SU-DHL-6 (cell line): ENCODE measurements around the gene HTR4.

Source experiments
- H2AFZ ChIP-seq: fragments of 200-600 bp; sonication (generic); 2 replicates; pipeline ENCODE4 v1.6.1; 2014; ENCODE audit warnings: low read depth, mild to moderate bottlenecking, moderate library complexity, mixed read lengths, antibody characterized with exemption, low read length; ENCODE audit not compliant: severe bottlenecking
- H3F3A ChIP-seq: fragments of 200-600 bp; shearing (Covaris generic); 2 replicates; pipeline ENCODE4 v1.6.0; 2016; ENCODE audit warnings: antibody characterized with exemption, mild to moderate bottlenecking; ENCODE audit not compliant: insufficient read depth
- H3K27ac ChIP-seq: fragments of 200-600 bp; sonication (generic); 2 replicates; pipeline ENCODE4 v1.5.1; 2016; ENCODE audit warnings: low read depth, mild to moderate bottlenecking, low read length, moderate library complexity, mixed read lengths
- H3K27me3 ChIP-seq: fragments of 200-600 bp; sonication (generic), shearing (Covaris generic); 2 replicates; pipeline ENCODE4 v1.6.0; 2014; ENCODE audit warnings: mild to moderate bottlenecking, low read length
- H3K36me3 ChIP-seq: fragments of 200-600 bp; sonication (generic); 2 replicates; pipeline ENCODE4 v1.6.1; 2014; ENCODE audit warnings: mild to moderate bottlenecking, low read length, mixed read lengths
- H3K4me2 ChIP-seq: fragments of 300-600, 200-600 bp; shearing (Covaris generic), sonication (generic); 2 replicates; pipeline ENCODE4 v1.6.0; 2014; ENCODE audit warnings: low read length, low read depth, mild to moderate bottlenecking; ENCODE audit not compliant: poor library complexity, severe bottlenecking
- H3K4me3 ChIP-seq: fragments of 200-600 bp; sonication (generic); 2 replicates; pipeline ENCODE4 v1.5.1; 2014; ENCODE audit warnings: antibody characterized with exemption, low read length, mild to moderate bottlenecking, mixed read lengths; ENCODE audit not compliant: insufficient read depth, poor library complexity, severe bottlenecking
- H3K79me2 ChIP-seq: fragments of 200-600 bp; sonication (generic); 2 replicates; pipeline ENCODE4 v1.6.1; 2014; ENCODE audit warnings: mild to moderate bottlenecking, low read length, moderate library complexity; ENCODE audit not compliant: insufficient read depth
- H3K9ac ChIP-seq: fragments of 200-600 bp; sonication (generic); 2 replicates; pipeline ENCODE4 v1.7.0; 2014; ENCODE audit warnings: mild to moderate bottlenecking, low read length
- H3K9me2 ChIP-seq: fragments of 200-600 bp; sonication (generic); replicated peaks from 2 replicates; pipeline ENCODE4 v1.6.1; 2014; ENCODE audit warnings: low read length; ENCODE audit not compliant: insufficient read depth
- H3K9me3 ChIP-seq: fragments of 200-600 bp; sonication (generic); 2 replicates; pipeline ENCODE4 v1.6.1; 2014; ENCODE audit warnings: low read length, mixed read lengths; ENCODE audit not compliant: insufficient read depth
- H4K20me1 ChIP-seq: fragments of 200-600 bp; sonication (generic); 2 replicates; pipeline ENCODE4 v1.6.1; 2014; ENCODE audit warnings: low read depth, mild to moderate bottlenecking, antibody characterized with exemption, low read length, moderate library complexity, mixed read lengths
- EZH2phosphoT487 ChIP-seq: fragments of 200-600 bp; sonication (generic), shearing (Covaris generic); conservative IDR thresholded peaks from 2 replicates; pipeline ENCODE4 v1.6.1; 2018; ENCODE audit warnings: mild to moderate bottlenecking, antibody characterized with exemption, low read length, moderate library complexity, mixed read lengths
- TF ChIP-seq, protein P1 (sequence below): fragments of 200-600 bp; sonication (generic); IDR thresholded peaks from one replicate; pipeline ENCODE4 v1.5.1; 2017; ENCODE audit warnings: antibody characterized with exemption, mild to moderate bottlenecking, low read length, moderate library complexity; ENCODE audit not compliant: insufficient read depth, poor library complexity, severe bottlenecking

The HTR4 gene

DNA sequence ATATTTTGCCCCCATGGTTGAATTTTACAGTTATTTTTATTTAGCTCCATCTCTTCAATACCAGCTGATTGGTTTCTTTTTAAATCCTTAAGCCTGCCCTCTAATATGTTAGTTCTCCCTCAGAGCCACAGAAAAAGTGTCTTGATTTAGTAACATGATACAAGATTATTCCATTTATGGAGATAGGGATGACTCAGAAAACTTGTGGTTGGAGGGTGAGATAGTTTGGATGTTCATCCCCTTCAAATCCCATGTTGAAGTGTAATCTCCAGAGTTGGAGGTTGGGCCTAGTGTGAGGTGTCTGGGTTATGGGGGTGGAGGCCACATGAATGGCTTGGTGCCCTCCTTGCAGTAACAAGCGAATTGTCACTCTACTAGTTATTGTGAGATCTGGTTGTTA, 154.9 kb downstream of the HTR4 start:
- H3K79me2 ChIP-seq = no peaks in the 10 kb centered on the region
- no peak overlapping the region for H3K4me3 ChIP-seq
- H3F3A ChIP-seq = no peaks in the 10 kb centered on the region
- H3K4me2 ChIP-seq = no peak overlapping the region
- no peak overlapping the region for H2AFZ ChIP-seq
- no peaks in the 10 kb centered on the region for H3K9me3 ChIP-seq
- H3K36me3 ChIP-seq = no peaks in the 10 kb centered on the region
- TF ChIP-seq, protein P1, sequence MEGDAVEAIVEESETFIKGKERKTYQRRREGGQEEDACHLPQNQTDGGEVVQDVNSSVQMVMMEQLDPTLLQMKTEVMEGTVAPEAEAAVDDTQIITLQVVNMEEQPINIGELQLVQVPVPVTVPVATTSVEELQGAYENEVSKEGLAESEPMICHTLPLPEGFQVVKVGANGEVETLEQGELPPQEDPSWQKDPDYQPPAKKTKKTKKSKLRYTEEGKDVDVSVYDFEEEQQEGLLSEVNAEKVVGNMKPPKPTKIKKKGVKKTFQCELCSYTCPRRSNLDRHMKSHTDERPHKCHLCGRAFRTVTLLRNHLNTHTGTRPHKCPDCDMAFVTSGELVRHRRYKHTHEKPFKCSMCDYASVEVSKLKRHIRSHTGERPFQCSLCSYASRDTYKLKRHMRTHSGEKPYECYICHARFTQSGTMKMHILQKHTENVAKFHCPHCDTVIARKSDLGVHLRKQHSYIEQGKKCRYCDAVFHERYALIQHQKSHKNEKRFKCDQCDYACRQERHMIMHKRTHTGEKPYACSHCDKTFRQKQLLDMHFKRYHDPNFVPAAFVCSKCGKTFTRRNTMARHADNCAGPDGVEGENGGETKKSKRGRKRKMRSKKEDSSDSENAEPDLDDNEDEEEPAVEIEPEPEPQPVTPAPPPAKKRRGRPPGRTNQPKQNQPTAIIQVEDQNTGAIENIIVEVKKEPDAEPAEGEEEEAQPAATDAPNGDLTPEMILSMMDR = no peak
- TF ChIP-seq EZH2phosphoT487 = no peak
- H4K20me1 ChIP-seq = no peaks in the 10 kb centered on the region
- no peaks in the 10 kb centered on the region for H3K27me3 ChIP-seq
- H3K9me2 ChIP-seq = no peaks in the 10 kb centered on the region
- no peak overlapping the region for H3K27ac ChIP-seq
- no peak overlapping the region for H3K9ac ChIP-seq

DNA sequence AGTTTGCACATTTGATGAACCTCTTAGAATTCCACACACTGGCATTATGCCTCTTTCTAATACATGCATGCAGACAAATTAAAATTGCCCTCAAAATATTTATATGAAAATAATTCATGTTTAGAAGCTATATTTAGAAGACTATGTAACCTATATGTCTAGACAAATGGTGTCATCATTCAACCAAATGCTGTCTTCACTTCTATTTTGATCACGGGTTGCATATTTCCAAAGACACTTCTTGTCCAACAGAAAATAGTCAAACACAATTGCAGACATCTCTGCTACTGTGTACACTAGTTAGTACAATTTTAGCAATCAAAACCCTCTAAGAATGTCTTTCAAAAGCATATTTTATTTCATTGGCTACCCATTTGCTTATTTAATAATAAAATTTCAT, 156.6 kb downstream of the HTR4 start:
- Histone ChIP-seq H4K20me1 (no peaks in the 10 kb centered on the region), H3K36me3 (no peaks in the 10 kb centered on the region), H3K79me2 (no peaks in the 10 kb centered on the region), H3K9me3 (no peaks in the 10 kb centered on the region), H3K27me3 (no peaks in the 10 kb centered on the region), H2AFZ (no peak overlapping the region), H3F3A (no peaks in the 10 kb centered on the region), H3K4me2 (no peak overlapping the region), H3K27ac (no peak overlapping the region), H3K9ac (no peak overlapping the region), H3K4me3 (no peak overlapping the region), H3K9me2 (no peaks in the 10 kb centered on the region)
- TF ChIP-seq EZH2phosphoT487 = no peak
- TF ChIP-seq, protein P1 = no peak

DNA sequence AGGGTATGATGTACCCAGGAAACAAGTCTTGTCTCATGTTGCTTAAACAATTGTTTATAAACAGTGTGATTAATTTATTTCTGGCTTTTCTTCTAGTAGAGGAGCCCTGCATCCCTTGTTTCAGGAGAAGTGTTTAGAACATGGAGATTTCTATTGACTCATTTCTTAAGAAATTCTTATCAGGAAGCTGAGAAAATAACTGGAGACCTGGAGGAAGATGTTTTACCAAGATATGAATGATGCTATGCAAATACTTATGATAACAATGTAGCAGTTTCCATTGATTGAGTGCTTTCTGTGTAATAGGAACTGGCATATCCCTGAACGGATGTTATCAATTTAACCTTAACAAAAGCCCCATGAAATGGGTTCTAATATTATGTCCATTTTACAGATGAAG, 162.0 kb downstream of the HTR4 start:
- no peak overlapping the region for H3K4me2 ChIP-seq
- no peaks in the 10 kb centered on the region for H3K9me2 ChIP-seq
- no peaks in the 10 kb centered on the region for H3K79me2 ChIP-seq
- no peak overlapping the region for H3K4me3 ChIP-seq
- no peak overlapping the region for H2AFZ ChIP-seq
- H3F3A ChIP-seq = no peaks in the 10 kb centered on the region
- TF ChIP-seq EZH2phosphoT487 = no peak
- TF ChIP-seq, protein P1 = no peak
- no peaks in the 10 kb centered on the region for H4K20me1 ChIP-seq
- no peak overlapping the region for H3K27ac ChIP-seq
- H3K36me3 ChIP-seq = no peaks in the 10 kb centered on the region
- H3K27me3 ChIP-seq = no peaks in the 10 kb centered on the region
- H3K9me3 ChIP-seq = no peaks in the 10 kb centered on the region
- H3K9ac ChIP-seq = no peak overlapping the region

DNA sequence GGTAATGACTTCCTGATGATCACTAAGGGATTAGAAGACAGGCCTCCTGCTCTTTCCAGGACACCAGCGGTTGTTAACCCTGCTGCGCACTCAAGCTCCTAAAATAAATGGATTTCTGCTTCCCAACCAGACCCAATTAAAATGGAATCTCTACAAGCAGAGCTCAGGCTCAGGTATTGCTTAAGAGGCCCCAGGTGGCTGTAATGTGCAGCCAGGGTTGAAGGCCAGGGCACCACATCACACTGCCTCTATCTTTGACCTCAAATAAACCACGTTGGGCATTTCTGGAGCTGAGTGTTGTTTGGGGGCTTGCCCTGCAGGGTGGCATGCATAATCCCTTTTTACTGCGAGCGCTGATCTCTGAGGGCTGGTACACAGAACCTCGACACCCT, 162.5 kb downstream of the HTR4 start:
- Histone ChIP-seq H3K4me2 (no peak overlapping the region), H3K9me2 (no peaks in the 10 kb centered on the region), H3K4me3 (no peak overlapping the region), H2AFZ (no peak overlapping the region), H3K9ac (no peak overlapping the region), H3K79me2 (no peaks in the 10 kb centered on the region), H4K20me1 (no peaks in the 10 kb centered on the region), H3F3A (no peaks in the 10 kb centered on the region), H3K27me3 (no peaks in the 10 kb centered on the region), H3K36me3 (no peaks in the 10 kb centered on the region), H3K27ac (no peak overlapping the region), H3K9me3 (no peaks in the 10 kb centered on the region)
- no peak for TF ChIP-seq EZH2phosphoT487
- TF ChIP-seq, protein P1 = no peak
